Astrocyte (in vitro differentiated cells and primary cell): ENCODE results near the gene MARVELD1.

Experiments
- CTCF ChIP-seq: IDR thresholded peaks from 2 replicates; pipeline ENCODE4 v1.5.1; 2011; ENCODE audit warnings: low read depth, mild to moderate bottlenecking, inconsistent platforms, low read length, moderate library complexity; ENCODE audit not compliant: insufficient read depth
- EZH2 ChIP-seq: IDR thresholded peaks from 2 replicates; pipeline ENCODE4 v1.6.1; 2012; ENCODE audit warnings: mild to moderate bottlenecking, low read length, inconsistent platforms; ENCODE audit not compliant: insufficient read depth

- TF ChIP-seq EZH2: no peak
- TF ChIP-seq CTCF: no peak
Observed at GRCh38 chr10:97755718-97756117, 42.2 kb downstream of the MARVELD1 start.
